Prostate gland (tissue), 2 donors: ENCODE measurements around the gene LBX2.

Experiments used
- CTCF ChIP-seq, 4 experiments: fragments of 200-600 bp in 2 of 4; fragments of 450-650 bp in 2 of 4; sonication (generic) in 2 of 4; IDR thresholded peaks; 1 replicate in 3 of 4; 2 replicates in 1 of 4; pipeline ENCODE4 v1.5.1; 2016 to 2019; ENCODE audit warnings: antibody characterized with exemption in 4 of 4, mild to moderate bottlenecking in 2 of 4, moderate library complexity in 2 of 4
- POLR2A ChIP-seq: fragments of 450-650 bp; IDR thresholded peaks from one replicate; pipeline ENCODE4 v1.6.1; 2016; ENCODE audit warnings: antibody characterized with exemption, mild to moderate bottlenecking
- POLR2AphosphoS5 ChIP-seq: sonication (generic); formaldehyde crosslinking; IDR thresholded peaks from one replicate; pipeline ENCODE4 v1.6.1; 2017; ENCODE audit warnings: antibody characterized with exemption

- TF ChIP-seq CTCF (IDR thresholded peaks at IDR 0.05), result no peak
- TF ChIP-seq POLR2A, result no peak
- no peak for TF ChIP-seq POLR2AphosphoS5
Measured at GRCh38 chr2:74505448-74506246, 6.2 kb upstream of the LBX2 start.
